ENCODE results near the gene ELOVL1. TPM values are rescaled to one million over a fixed set of nuclear protein-coding genes. Genes with fewer than 3 reads are reported as not detected.

Gene ELOVL1
- total RNA-seq, 2 experiments from 2014 or later = 51.3 to 53.7 TPM

GRCh38 chr1:43348809-43349593 lies 18.8 kb downstream of the ELOVL1 start:
- H3K9me3 Mint-ChIP-seq = no peaks in the 10 kb centered on the region
- H3K27ac Mint-ChIP-seq = peak overlapping the region; percentile 83
- ATAC-seq (ENCODE audit: low read depth) (peak; percentile 85), DNase-seq (peak; percentile 75)
- peaks cover 6% of the 10 kb centered on the region for H3K27me3 Mint-ChIP-seq
- peaks cover 17% of the 10 kb centered on the region for H3K4me1 Mint-ChIP-seq
- peak overlapping the region; percentile 75 for H3K4me3 Mint-ChIP-seq
- POLR2A ChIA-PET = interaction anchor here (1.1 kb wide), 1 partner anchor 9 kb away, joined by 7 read pairs; the partner anchor contains the start of gene CDC20
- no peaks in the 10 kb centered on the region for H3K36me3 Mint-ChIP-seq

GRCh38 chr1:43348343-43348808 lies 19.4 kb downstream of the ELOVL1 start:
- Mint-ChIP-seq H3K4me1 (peaks cover 17% of the 10 kb centered on the region), H3K4me3 (peak overlapping the region; percentile 43), H3K27ac (peak overlapping the region; percentile 18), H3K27me3 (peaks cover 6% of the 10 kb centered on the region), H3K36me3 (no peaks in the 10 kb centered on the region), H3K9me3 (no peaks in the 10 kb centered on the region)
- no peak for ATAC-seq (ENCODE audit: low read depth)
- DNase-seq = no peak
- POLR2A ChIA-PET = interaction anchor here (1.1 kb wide), 1 partner anchor 10 kb away, joined by 7 read pairs; the partner anchor contains the start of gene CDC20

GRCh38 chr1:43346636-43347035 lies 21.2 kb downstream of the ELOVL1 start:
- POLR2A ChIA-PET = no interaction called here
- H3K27me3 Mint-ChIP-seq = peaks cover 6% of the 10 kb centered on the region
- peaks cover 9% of the 10 kb centered on the region for H3K4me1 Mint-ChIP-seq
- H3K9me3 Mint-ChIP-seq = no peaks in the 10 kb centered on the region
- no peak overlapping the region for H3K4me3 Mint-ChIP-seq
- DNase-seq (no peak), ATAC-seq (ENCODE audit: low read depth) (no peak)
- H3K27ac Mint-ChIP-seq = no peak overlapping the region
- no peaks in the 10 kb centered on the region for H3K36me3 Mint-ChIP-seq

GRCh38 chr1:43345120-43345519 lies 22.7 kb downstream of the ELOVL1 start:
- H3K9me3 Mint-ChIP-seq = no peaks in the 10 kb centered on the region
- H3K27me3 Mint-ChIP-seq = peaks cover 10% of the 10 kb centered on the region
- H3K36me3 Mint-ChIP-seq = no peaks in the 10 kb centered on the region
- no peak for ATAC-seq (ENCODE audit: low read depth)
- H3K4me3 Mint-ChIP-seq = no peak overlapping the region
- peaks cover 6% of the 10 kb centered on the region for H3K4me1 Mint-ChIP-seq
- H3K27ac Mint-ChIP-seq = no peak overlapping the region
- POLR2A ChIA-PET = no interaction called here
- DNase-seq = no peak

GRCh38 chr1:43344267-43344850 lies 23.5 kb downstream of the ELOVL1 start:
- H3K4me1 Mint-ChIP-seq = peaks cover 1% of the 10 kb centered on the region
- ATAC-seq (ENCODE audit: low read depth) (no peak), DNase-seq (no peak)
- no peak overlapping the region for H3K27ac Mint-ChIP-seq
- POLR2A ChIA-PET = no interaction called here
- H3K9me3 Mint-ChIP-seq = no peaks in the 10 kb centered on the region
- peaks cover 10% of the 10 kb centered on the region for H3K27me3 Mint-ChIP-seq
- no peak overlapping the region for H3K4me3 Mint-ChIP-seq
- H3K36me3 Mint-ChIP-seq = no peaks in the 10 kb centered on the region

GRCh38 chr1:43340559-43340958 lies 27.3 kb downstream of the ELOVL1 start:
- POLR2A ChIA-PET = no interaction called here
- ATAC-seq (ENCODE audit: low read depth) (no peak), DNase-seq (no peak)
- Mint-ChIP-seq H3K4me1 (no peaks in the 10 kb centered on the region), H3K27ac (no peak overlapping the region), H3K9me3 (no peaks in the 10 kb centered on the region), H3K4me3 (no peak overlapping the region), H3K36me3 (no peaks in the 10 kb centered on the region), H3K27me3 (peaks cover 4% of the 10 kb centered on the region)

- ATAC-seq (ENCODE audit: low read depth) = no peak
- peaks cover 4% of the 10 kb centered on the region for H3K27me3 Mint-ChIP-seq
- H3K4me3 Mint-ChIP-seq = no peak overlapping the region
- no peak overlapping the region for H3K27ac Mint-ChIP-seq
- no peak for DNase-seq
- H3K4me1 Mint-ChIP-seq = no peaks in the 10 kb centered on the region
- POLR2A ChIA-PET = no interaction called here
- H3K9me3 Mint-ChIP-seq = no peaks in the 10 kb centered on the region
- no peaks in the 10 kb centered on the region for H3K36me3 Mint-ChIP-seq
Observed at GRCh38 chr1:43339584-43340232, 28.1 kb downstream of the ELOVL1 start.

- peaks cover 4% of the 10 kb centered on the region for H3K27me3 Mint-ChIP-seq
- DNase-seq = no peak
Observed at GRCh38 chr1:43338001-43338400, 29.8 kb downstream of the ELOVL1 start.

GRCh38 chr1:43337588-43337987 lies 30.2 kb downstream of the ELOVL1 start, which contains the start of gene MPL:
TSS of gene MPL (plus strand) at chr1:43337818. CDS start at chr1:43337849, 31 bp downstream.
- Mint-ChIP-seq H3K27ac (no peak within 1 kb of the TSS), H3K4me1 (no peaks in the 10 kb centered on the region), H3K9me3 (no peaks in the 10 kb centered on the region), H3K4me3 (no peak within 1 kb of the TSS), H3K27me3 (peaks cover 4% of the 10 kb centered on the region), H3K36me3 (no peaks in the 10 kb centered on the region)
- POLR2A ChIA-PET = no interaction called here
- no peak for ATAC-seq (ENCODE audit: low read depth)
- no peak for DNase-seq

More at GRCh38 chr1:43338001-43338400, 29.8 kb downstream of the ELOVL1 start:
- Mint-ChIP-seq H3K36me3 (no peaks in the 10 kb centered on the region), H3K4me1 (no peaks in the 10 kb centered on the region), H3K9me3 (no peaks in the 10 kb centered on the region), H3K27ac (no peak overlapping the region), H3K4me3 (no peak overlapping the region)
- POLR2A ChIA-PET = no interaction called here
- ATAC-seq (ENCODE audit: low read depth) = no peak

- Mint-ChIP-seq H3K27me3 (no peaks in the 10 kb centered on the region), H3K4me3 (no peak overlapping the region), H3K27ac (no peak overlapping the region), H3K4me1 (peaks cover 6% of the 10 kb centered on the region), H3K9me3 (no peaks in the 10 kb centered on the region), H3K36me3 (no peaks in the 10 kb centered on the region)
- POLR2A ChIA-PET = no interaction called here
- DNase-seq (no peak), ATAC-seq (ENCODE audit: low read depth) (no peak)
Observed at GRCh38 chr1:43334453-43335205, 33.2 kb downstream of the ELOVL1 start.

- Mint-ChIP-seq H3K4me1 (peaks cover 6% of the 10 kb centered on the region), H3K9me3 (peaks cover 4% of the 10 kb centered on the region), H3K4me3 (no peak overlapping the region), H3K27ac (no peak overlapping the region), H3K27me3 (no peaks in the 10 kb centered on the region), H3K36me3 (no peaks in the 10 kb centered on the region)
- DNase-seq = no peak
- no peak for ATAC-seq (ENCODE audit: low read depth)
- POLR2A ChIA-PET = no interaction called here
Observed at GRCh38 chr1:43331688-43332087, 36.1 kb downstream of the ELOVL1 start.

GRCh38 chr1:43329995-43330751 lies 37.6 kb downstream of the ELOVL1 start:
- no peaks in the 10 kb centered on the region for H3K27me3 Mint-ChIP-seq
- H3K4me1 Mint-ChIP-seq = peaks cover 6% of the 10 kb centered on the region
- no peak overlapping the region for H3K4me3 Mint-ChIP-seq
- H3K27ac Mint-ChIP-seq = no peak overlapping the region
- no peaks in the 10 kb centered on the region for H3K36me3 Mint-ChIP-seq
- DNase-seq (no peak), ATAC-seq (ENCODE audit: low read depth) (no peak)
- POLR2A ChIA-PET = no interaction called here
- peaks cover 7% of the 10 kb centered on the region for H3K9me3 Mint-ChIP-seq

Measured in activated naive CD8-positive, alpha-beta T cell treated with anti-CD3 and anti-CD28 coated beads, Interleukin-2, amount 10 ng/mL, durations not matched to agents 7 days and 5 days (primary cell).